WTC11 (cell line): Measurements from ENCODE around the gene WDR90.

Experiments used
- CTCF ChIP-seq: fragments of 200-600 bp; IDR thresholded peaks from 2 replicates; pipeline ENCODE4 v1.8.0; 2022; ENCODE audit warnings: antibody characterized with exemption
- MYBL2 ChIP-seq: sonication (generic); formaldehyde crosslinking; IDR thresholded peaks from 2 replicates; pipeline ENCODE4 v1.8.1; 2023; ENCODE audit warnings: mild to moderate bottlenecking, moderate library complexity, missing genetic modification reagents
- NR2C2 ChIP-seq: sonication (generic); formaldehyde crosslinking; IDR thresholded peaks from 2 replicates; pipeline ENCODE4 v1.8.0; 2022; ENCODE audit warnings: mild to moderate bottlenecking, missing genetic modification reagents

GRCh38 chr16:643050-643368 is 6.2 kb upstream of the WDR90 start:
- TF ChIP-seq CTCF (no peak), MYBL2 (CRISPR knock-in tag) (no peak), NR2C2 (CRISPR knock-in tag) (no peak)
